GM23338 (cell line): Measurements from ENCODE around the gene DDX20.

Experiments
- CTCF ChIP-seq, 2 experiments: fragments of 200-600 bp in 1 of 2; sonication (generic) in 1 of 2; conservative IDR thresholded peaks; 2 replicates each; pipeline versions ENCODE4 v1.5.1 to v1.6.1; 2016 to 2017; ENCODE audit warnings: antibody characterized with exemption in 2 of 2, low read depth in 2 of 2, mild to moderate bottlenecking in 2 of 2, moderate library complexity in 1 of 2
- POLR2AphosphoS5 ChIP-seq: IDR thresholded peaks from 2 replicates; pipeline ENCODE4 v1.6.1; 2016; ENCODE audit warnings: antibody characterized with exemption, low read depth

DNA sequence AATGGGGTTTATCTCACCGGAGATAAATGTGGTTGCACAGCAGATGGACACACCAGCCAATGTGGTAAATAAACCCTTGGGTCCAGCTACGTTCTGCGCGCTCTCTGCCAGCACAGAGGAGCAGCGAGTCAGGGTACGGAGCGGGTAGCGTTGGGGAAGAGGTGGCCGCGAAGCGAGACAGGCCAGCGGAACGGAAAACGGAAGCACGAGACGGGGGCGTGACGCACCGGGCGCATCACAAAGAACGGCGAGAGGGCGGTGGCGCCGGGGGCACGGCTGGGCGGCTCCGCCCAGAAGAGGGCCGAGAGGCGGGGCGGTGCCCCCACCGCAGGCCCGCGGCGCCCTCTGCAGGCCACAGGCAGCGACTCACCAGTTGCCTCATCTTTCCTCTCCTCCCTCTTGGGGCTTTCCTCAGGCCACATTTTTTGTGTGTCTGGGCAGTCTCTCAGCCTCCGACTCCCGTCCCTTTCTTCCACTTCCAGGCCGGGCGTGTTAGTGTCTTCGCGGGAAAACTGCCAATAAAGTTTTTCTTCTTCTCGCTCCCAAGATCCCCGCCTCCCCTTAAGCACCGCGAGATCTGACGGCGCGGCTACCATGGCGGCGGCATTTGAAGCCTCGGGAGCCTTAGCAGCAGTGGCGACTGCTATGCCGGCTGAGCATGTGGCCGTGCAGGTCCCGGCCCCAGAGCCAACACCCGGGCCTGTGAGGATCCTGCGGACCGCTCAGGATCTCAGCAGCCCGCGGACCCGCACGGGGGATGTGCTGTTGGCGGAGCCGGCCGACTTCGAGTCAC is at the start of gene DDX20:
- TF ChIP-seq CTCF (conservative IDR thresholded peaks at IDR 0.05; ENCODE audit: low read depth in 2 of 2) (peak; percentile 77 to 79), POLR2AphosphoS5 (peak; percentile 94)
